Retinal pigment epithelial cell (primary cell): ENCODE results near the gene GPR18.
"Not testable (repeated sequence)": the region's sequence is repeated elsewhere in the genome, so short reads cannot be mapped to it uniquely, and the experiment has no call there.

ENCODE experiments used
- DNase-seq: peaks from one replicate; pipeline ENCODE4 v3.0.0-alpha.2; 2010; ENCODE audit warnings: low read depth
- H3K4me3 ChIP-seq: 2 replicates; pipeline ENCODE4 v1.5.1; 2011; ENCODE audit warnings: mild to moderate bottlenecking, low read length, control low read depth, moderate library complexity
- TF ChIP-seq, protein P1 (sequence below): conservative IDR thresholded peaks from 2 replicates; pipeline ENCODE4 v1.5.1; 2011; ENCODE audit warnings: low read depth, low read length, control low read depth, inconsistent platforms

GPR18 gene

GRCh38 chr13:99254830-99255229 is 3.3 kb downstream of the GPR18 start:
- no peak for DNase-seq
- no peak overlapping the region for H3K4me3 ChIP-seq
- TF ChIP-seq, protein P1, sequence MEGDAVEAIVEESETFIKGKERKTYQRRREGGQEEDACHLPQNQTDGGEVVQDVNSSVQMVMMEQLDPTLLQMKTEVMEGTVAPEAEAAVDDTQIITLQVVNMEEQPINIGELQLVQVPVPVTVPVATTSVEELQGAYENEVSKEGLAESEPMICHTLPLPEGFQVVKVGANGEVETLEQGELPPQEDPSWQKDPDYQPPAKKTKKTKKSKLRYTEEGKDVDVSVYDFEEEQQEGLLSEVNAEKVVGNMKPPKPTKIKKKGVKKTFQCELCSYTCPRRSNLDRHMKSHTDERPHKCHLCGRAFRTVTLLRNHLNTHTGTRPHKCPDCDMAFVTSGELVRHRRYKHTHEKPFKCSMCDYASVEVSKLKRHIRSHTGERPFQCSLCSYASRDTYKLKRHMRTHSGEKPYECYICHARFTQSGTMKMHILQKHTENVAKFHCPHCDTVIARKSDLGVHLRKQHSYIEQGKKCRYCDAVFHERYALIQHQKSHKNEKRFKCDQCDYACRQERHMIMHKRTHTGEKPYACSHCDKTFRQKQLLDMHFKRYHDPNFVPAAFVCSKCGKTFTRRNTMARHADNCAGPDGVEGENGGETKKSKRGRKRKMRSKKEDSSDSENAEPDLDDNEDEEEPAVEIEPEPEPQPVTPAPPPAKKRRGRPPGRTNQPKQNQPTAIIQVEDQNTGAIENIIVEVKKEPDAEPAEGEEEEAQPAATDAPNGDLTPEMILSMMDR, result no peak

GRCh38 chr13:99251921-99252320 is 6.3 kb downstream of the GPR18 start:
- TF ChIP-seq, protein P1, result no peak
- no peak for DNase-seq

GRCh38 chr13:99250982-99251825 is 7.0 kb downstream of the GPR18 start:
- DNase-seq, result no peak
- TF ChIP-seq, protein P1, result no peak
- no peak overlapping the region for H3K4me3 ChIP-seq

More at GRCh38 chr13:99251921-99252320, 6.3 kb downstream of the GPR18 start:
- no peak overlapping the region for H3K4me3 ChIP-seq

DNA sequence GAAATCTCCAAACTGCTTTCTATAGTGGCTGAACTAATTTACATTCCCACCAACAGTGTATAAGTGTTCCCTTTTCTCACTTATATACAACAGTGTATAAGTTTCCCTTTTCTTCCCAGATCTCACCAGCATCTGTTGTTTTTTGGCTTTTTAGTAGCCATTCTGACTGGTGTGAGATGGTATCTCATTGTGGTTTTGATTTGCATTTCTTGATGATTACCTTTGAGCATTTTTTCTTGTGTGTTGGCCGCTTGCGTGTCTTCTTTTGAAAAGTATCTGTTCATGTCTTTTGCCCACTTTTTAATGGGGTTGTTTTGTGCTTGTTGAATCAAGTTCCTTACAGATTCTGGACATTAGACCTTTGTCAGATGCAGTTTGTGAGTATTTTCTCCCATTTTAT is 8.6 kb downstream of the GPR18 start:
- DNase-seq, H3K4me3 ChIP-seq: not testable (repeated sequence)

DNA sequence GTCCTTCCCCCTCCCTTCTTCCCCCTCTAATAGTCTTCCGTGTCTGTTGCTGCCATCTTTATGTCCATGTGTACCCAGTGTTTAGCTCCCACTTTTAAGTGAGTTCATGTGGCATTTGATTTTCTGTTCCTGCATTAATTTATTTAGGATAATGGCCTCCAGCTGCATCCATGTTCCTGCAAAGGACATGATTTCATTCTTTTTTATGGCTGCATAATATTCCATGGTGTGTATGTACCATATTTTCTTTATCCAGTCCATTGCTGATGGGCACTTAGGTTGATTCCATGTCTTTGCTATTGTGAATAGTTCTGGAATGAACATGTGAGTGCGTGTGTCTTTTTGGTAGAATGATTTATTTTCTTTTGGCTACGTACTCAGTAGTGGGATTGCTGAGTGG is 9.0 kb downstream of the GPR18 start:
- H3K4me3 ChIP-seq, DNase-seq: not testable (repeated sequence)

- no peak overlapping the region for H3K4me3 ChIP-seq
- DNase-seq, result no peak
- TF ChIP-seq, protein P1, result no peak
These were observed 12.1 kb downstream of the GPR18 start for GRCh38 chr13:99246100-99246499.

DNA sequence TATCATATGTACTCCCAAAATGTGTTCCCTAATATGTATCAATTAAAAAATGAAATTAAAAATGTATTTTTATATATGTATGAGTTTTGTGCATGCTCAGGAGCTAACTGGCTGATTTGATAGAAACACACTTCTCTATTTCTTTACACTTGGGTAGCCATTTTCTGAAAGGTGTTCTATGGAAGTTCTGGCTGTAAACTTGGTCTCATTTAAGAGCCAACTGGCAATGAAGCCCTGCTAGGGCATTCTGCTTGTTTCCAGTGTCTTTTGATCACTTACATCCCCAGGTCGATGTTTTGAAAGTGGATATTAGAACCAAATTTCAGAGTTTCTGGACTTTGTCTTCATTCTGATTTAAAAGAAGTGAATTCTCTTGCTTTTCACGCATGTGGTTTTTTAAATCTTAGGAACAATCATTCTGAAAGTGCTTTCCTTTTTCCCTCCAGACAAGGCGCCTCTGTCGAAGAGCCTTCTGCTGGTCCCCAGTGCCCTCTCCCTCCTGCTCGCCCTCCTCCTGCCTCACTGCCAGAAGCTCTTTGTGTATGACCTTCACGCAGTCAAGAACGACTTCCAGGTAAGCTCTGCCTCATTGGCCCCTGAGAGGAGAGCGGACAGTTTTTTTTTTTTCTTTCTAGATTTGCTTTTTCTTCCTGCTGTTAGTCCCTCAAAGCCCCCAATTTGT is 20.1 kb downstream of the GPR18 start:
- no peak overlapping the region for H3K4me3 ChIP-seq
- DNase-seq, result no peak
- TF ChIP-seq, protein P1, result no peak

- TF ChIP-seq, protein P1, result no peak
- no peak for DNase-seq
- no peak overlapping the region for H3K4me3 ChIP-seq
These were observed 26.5 kb downstream of the GPR18 start for GRCh38 chr13:99231721-99232120.
